ENCODE results near the gene MYO7A. TPM values are rescaled to one million over a fixed set of nuclear protein-coding genes. Genes with fewer than 3 reads are reported as not detected.

MYO7A gene
- total and polyA plus RNA-seq, 2 of the 4 experiments (the other 2 are of a cell fraction): 0.02 TPM; not detected in 1

GRCh38 chr11:77172666-77172982, 44.6 kb downstream of the MYO7A start:
- Histone ChIP-seq H3K27me3 (ENCODE audit: control insufficient read depth, insufficient read depth, low read length) (peaks cover 34% of the 10 kb centered on the region), H3K14ac (replicated peaks; ENCODE audit: low read depth, low read length) (no peak overlapping the region), H4K8ac (ENCODE audit: low read depth in 2 of 2, low read length in 2 of 2) (no peak overlapping the region), H2BK20ac (ENCODE audit: low read depth, low read length) (no peak overlapping the region), H3K56ac (ENCODE audit: extremely low read depth, insufficient read depth, low read length) (no peak overlapping the region), H2AK9ac (replicated peaks; ENCODE audit: low read depth, low read length, poor library complexity) (no peak overlapping the region), H3K79me1 (ENCODE audit: low read depth in 1 of 2, low read length in 2 of 2) (no peaks in the 10 kb centered on the region), H2AFZ (replicated peaks; ENCODE audit: low read length, poor library complexity) (no peak overlapping the region), H4K91ac (ENCODE audit: insufficient read depth, low read depth, low read length) (no peak overlapping the region), H4K20me1 (ENCODE audit: insufficient read depth, low read length) (no peaks in the 10 kb centered on the region), H3K36me3 (ENCODE audit: control insufficient read depth, insufficient read depth, low read length) (no peaks in the 10 kb centered on the region), H3K4me2 (ENCODE audit: low read depth, low read length) (no peak overlapping the region), H2BK15ac (ENCODE audit: low read depth, low read length) (no peak overlapping the region), H3K9me1 (ENCODE audit: insufficient read depth, low read length) (peaks cover 2% of the 10 kb centered on the region; the same call in 1 of the 2 replicates), H2BK5ac (ENCODE audit: low read depth, low read length, poor library complexity, severe bottlenecking) (no peak overlapping the region), H3K9ac (ENCODE audit: low read depth, low read length) (no peak overlapping the region), H2AK5ac (ENCODE audit: low read depth, low read length) (no peak overlapping the region), H3K27ac (ENCODE audit: insufficient read depth, low read length) (no peak overlapping the region), H3K4ac (ENCODE audit: low read depth, low read length) (no peak overlapping the region), H3K4me1 (ENCODE audit: control insufficient read depth, insufficient read depth, low read length) (no peaks in the 10 kb centered on the region), H2BK120ac (ENCODE audit: low read depth, low read length) (no peak overlapping the region), H3K4me3 (ENCODE audit: insufficient read depth, low read depth, low read length) (no peak overlapping the region), H3K9me3 (ENCODE audit: control insufficient read depth, insufficient read depth, low read length) (no peaks in the 10 kb centered on the region), H4K5ac (ENCODE audit: low read depth, low read length) (no peak overlapping the region), H3K23ac (ENCODE audit: low read depth, low read length) (no peak overlapping the region), H3K18ac (ENCODE audit: low read depth, low read length) (no peak overlapping the region)
- in situ Hi-C loops (cut with MboI; ENCODE audit: low sequenced_read_pairs): no loop called here
- POLR2A ChIA-PET (ENCODE audit: unreplicated experiment): no interaction called here
- dilution Hi-C loops (cut with HindIII; ENCODE audit: low sequenced_read_pairs, unreplicated experiment): no loop called here
- TF ChIP-seq RCOR1 (IDR thresholded peaks at IDR 0.05; ENCODE audit: insufficient replicate concordance, low read length) (no peak), RFX5 (IDR thresholded peaks at IDR 0.05; ENCODE audit: low read depth, low read length) (no peak), SMC3 (IDR thresholded peaks at IDR 0.05; ENCODE audit: low read depth, low read length) (no peak), MAZ (IDR thresholded peaks at IDR 0.05; ENCODE audit: borderline replicate concordance, low read depth, low read length) (no peak), MAFK (IDR thresholded peaks at IDR 0.05; ENCODE audit: low read depth, low read length) (no peak), CEBPB (IDR thresholded peaks at IDR 0.05; ENCODE audit: low read depth, low read length) (no peak), USF2 (IDR thresholded peaks at IDR 0.05; ENCODE audit: low read depth, low read length) (no peak)
- DNase-seq (peak; percentile 5), ATAC-seq (ENCODE audit: low read depth) (no peak)
- CTCF ChIA-PET: no interaction called here
- 56% methylated on average over 9 of the region's 16 CpGs; no CpG with 5 or more reads in 1 of the 2 experiments for WGBS, 2 experiments (ENCODE audit: extremely low coverage in 2 of 2, insufficient read length in 1 of 2)
- intact Hi-C loops (cut with micrococcal nuclease): no loop called here
- no TSS peak for BruUV-seq (replicated peaks)
